Upper lobe of right lung (tissue), 1 donor: ENCODE data around the gene PACS2. TPM values are rescaled to one million over a fixed set of nuclear protein-coding genes. Genes with fewer than 3 reads are reported as not detected.
A peak's percentile ranks its signal among the peaks of the same experiment; 100 is the strongest.

Source experiments
- ATAC-seq: fragments of 200-7000 bp; cut with Tn5 transposase; one replicate; pipeline ENCODE4 v1.9.1; 2020; ENCODE audit warnings: mild to moderate bottlenecking, moderate library complexity
- DNase-seq: peaks from one replicate; pipeline ENCODE4 v3.0.0-alpha.2; 2020
- H3K27ac ChIP-seq: fragments of 200-600 bp; one replicate; pipeline ENCODE4 v1.8.0; 2022
- H3K27me3 ChIP-seq: fragments of 200-600 bp; one replicate; pipeline ENCODE4 v1.8.0; 2022; ENCODE audit warnings: mild to moderate bottlenecking
- H3K36me3 ChIP-seq: fragments of 200-600 bp; one replicate; pipeline ENCODE4 v1.8.0; 2022
- H3K4me1 ChIP-seq: fragments of 200-600 bp; one replicate; pipeline ENCODE4 v1.8.0; 2022
- H3K4me3 ChIP-seq: fragments of 200-600 bp; one replicate; pipeline ENCODE4 v1.8.0; 2022; ENCODE audit warnings: mild to moderate bottlenecking
- H3K9me3 ChIP-seq: fragments of 200-600 bp; one replicate; pipeline ENCODE4 v1.8.0; 2022
- CTCF ChIP-seq: fragments of 200-600 bp; IDR thresholded peaks from one replicate; pipeline ENCODE4 v1.8.0; 2022; ENCODE audit warnings: antibody characterized with exemption
- intact Hi-C: fragments of 100-400 bp; cut with DNase I; formaldehyde crosslinking; loops from one replicate; pipeline ENCODE4 v1.11.0; 2022
- total RNA-seq: library from RNA; stranded (reverse); fragmentation: NEBNext Ultra II Directional; extraction: Animal tissue kit (Norgen Biotek cat#: 25700); gene quantifications from one replicate; pipeline ENCODE4 v1.2.1, GENCODE V29; 2021
- donor health status: DM: no; HTN: yes; CAD: no; lungs with severe emphysema.

Gene PACS2
- total RNA-seq, 1 donor from 2014 or later, result 86.6 TPM

DNA sequence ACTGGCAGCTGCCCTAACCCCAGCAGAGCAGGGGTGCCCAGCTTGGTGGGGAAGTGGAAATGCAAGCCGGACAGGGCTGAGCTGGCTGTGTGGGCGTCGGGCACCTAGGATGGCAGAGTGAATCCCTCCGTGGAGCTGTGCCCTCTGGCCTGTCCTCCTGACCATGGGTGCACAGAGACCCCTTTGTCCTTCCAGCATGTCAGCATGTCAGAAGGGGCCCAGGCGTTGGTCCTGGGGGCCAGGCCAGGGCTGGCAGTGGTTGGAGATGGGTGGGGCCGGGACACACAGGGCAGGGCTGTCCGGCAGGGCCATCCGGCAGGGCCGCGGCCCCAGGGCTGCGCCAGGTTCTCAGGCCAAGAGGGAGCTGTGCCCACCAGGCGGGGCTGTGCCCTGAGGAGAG lies 75.0 kb downstream of the PACS2 start:
- peaks cover 22% of the 10 kb centered on the region for H3K36me3 ChIP-seq
- H3K9me3 ChIP-seq, result no peaks in the 10 kb centered on the region
- peaks cover 19% of the 10 kb centered on the region for H3K4me1 ChIP-seq
- ATAC-seq (peak; percentile 37), DNase-seq (no peak)
- no peak overlapping the region for H3K4me3 ChIP-seq
- TF ChIP-seq CTCF, result no peak
- H3K27ac ChIP-seq, result peak overlapping the region; percentile 42
- intact Hi-C loops, result no loop called here
- no peaks in the 10 kb centered on the region for H3K27me3 ChIP-seq

DNA sequence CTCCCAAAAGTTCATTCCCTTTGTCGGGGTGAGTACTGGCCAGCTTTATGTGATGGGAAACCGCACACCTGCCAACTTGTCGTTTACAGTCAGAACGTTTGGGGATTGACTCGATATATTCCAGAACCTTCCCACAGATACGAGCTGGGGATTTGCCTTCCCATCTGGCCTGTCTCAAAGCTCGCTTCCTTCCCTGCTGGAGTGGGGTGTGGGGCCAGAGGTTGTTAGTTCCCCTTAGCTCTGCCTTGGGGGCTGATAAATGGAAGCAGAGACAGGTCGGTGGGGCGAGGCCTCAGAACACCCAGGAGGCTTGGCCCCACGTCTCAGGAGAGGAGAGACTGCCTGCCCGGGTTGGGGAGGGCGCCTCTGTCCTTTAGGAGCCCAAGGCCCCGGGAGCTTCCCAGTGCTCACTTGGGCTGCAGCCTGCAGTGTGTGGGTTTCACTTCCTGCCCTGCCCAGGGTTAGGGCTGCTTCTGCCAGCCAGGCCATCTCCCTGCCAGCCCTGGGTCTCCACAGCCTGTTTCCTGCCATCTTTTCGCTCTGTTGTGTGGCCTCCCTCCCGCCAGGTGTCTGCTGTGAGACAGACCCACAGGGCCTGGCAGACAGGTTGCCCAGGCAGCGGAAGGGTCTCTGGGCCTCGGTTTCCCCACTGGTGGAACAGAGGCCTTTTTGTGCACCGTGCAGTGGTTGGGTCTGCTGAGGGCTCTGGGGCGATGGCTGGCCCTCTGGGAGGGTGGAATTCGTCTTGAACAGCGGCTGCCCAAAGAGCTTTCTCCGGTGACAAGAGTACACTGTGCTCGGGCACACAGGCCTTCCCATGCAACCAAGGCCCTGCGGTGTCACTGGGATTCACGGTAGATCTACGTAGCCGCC lies 75.7 kb downstream of the PACS2 start:
- no peak for DNase-seq
- peak; percentile 59 for ATAC-seq
- H3K4me1 ChIP-seq, result peaks cover 19% of the 10 kb centered on the region
- no peaks in the 10 kb centered on the region for H3K27me3 ChIP-seq
- H3K27ac ChIP-seq, result peak overlapping the region; percentile 42
- TF ChIP-seq CTCF, result no peak
- peaks cover 15% of the 10 kb centered on the region for H3K36me3 ChIP-seq
- intact Hi-C loops, result loop anchor here (10.0 kb wide), 1 partner anchor 105 kb away; the partner anchor contains the start of gene TEDC1
- H3K9me3 ChIP-seq, result no peaks in the 10 kb centered on the region
- H3K4me3 ChIP-seq, result no peak overlapping the region

GRCh38 chr14:105390849-105391500 lies 76.4 kb downstream of the PACS2 start:
- Histone ChIP-seq H3K27me3 (no peaks in the 10 kb centered on the region), H3K36me3 (peaks cover 11% of the 10 kb centered on the region), H3K4me1 (peaks cover 19% of the 10 kb centered on the region), H3K9me3 (no peaks in the 10 kb centered on the region), H3K27ac (no peak overlapping the region), H3K4me3 (no peak overlapping the region)
- DNase-seq, result no peak
- no peak for TF ChIP-seq CTCF
- intact Hi-C loops, result loop anchor here (10.0 kb wide), 1 partner anchor 104 kb away; the partner anchor contains the start of gene TEDC1
- no peak for ATAC-seq

- no peak for TF ChIP-seq CTCF
- Histone ChIP-seq H3K27me3 (no peaks in the 10 kb centered on the region), H3K9me3 (no peaks in the 10 kb centered on the region), H3K4me3 (no peak overlapping the region), H3K4me1 (peaks cover 19% of the 10 kb centered on the region), H3K36me3 (peaks cover 6% of the 10 kb centered on the region), H3K27ac (no peak overlapping the region)
- no peak for DNase-seq
- no peak for ATAC-seq
- intact Hi-C loops, result loop anchor here (10.0 kb wide), 1 partner anchor 103 kb away; the partner anchor contains the start of gene TEDC1
These were observed 77.0 kb downstream of the PACS2 start for GRCh38 chr14:105391541-105391940.

DNA sequence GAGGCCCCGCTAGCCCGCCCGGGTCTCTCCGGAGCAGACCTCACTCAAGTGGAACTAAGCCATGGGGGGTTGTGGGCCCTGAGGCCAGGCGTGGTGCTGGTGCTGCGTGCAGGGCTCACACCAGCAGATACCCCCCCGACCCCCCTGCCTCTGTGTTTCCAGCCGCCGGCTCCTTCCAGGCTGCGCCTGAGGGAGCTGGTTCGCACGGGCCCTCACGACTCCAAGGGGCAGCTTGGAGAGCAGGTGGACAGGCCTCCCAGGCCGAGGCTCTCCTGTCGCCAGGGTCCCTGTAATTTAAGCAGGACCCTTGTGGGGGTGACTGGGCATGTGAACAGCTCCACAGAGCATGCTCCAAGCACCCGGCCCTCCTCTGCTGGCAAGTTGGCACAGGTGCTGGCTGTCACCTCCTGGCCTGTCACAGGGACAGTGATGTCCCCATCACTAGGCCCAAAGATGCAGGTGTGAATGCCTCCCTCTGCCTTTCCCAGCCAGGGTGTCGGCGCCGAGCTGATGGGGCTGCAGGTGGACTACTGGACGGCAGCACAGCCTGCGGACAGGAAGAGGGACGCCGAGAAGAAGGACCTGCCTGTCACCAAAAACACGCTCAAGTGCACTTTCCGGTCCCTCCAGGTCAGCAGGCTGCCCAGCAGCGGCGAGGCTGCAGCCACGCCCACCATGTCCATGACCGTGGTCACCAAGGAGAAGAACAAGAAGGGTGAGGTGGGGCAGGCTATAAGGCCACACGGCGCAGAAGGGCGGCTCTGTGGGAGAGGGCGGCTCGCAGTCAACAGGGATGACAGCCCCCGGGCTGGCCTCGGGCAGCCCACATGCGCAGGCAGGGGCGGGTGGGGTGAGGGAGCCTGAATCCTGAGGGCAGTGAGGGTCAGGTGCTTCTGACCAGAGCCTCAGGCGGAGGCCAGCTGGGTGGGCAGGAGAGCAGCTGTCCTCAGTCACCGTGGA lies 77.9 kb downstream of the PACS2 start:
- Histone ChIP-seq H3K27me3 (no peaks in the 10 kb centered on the region), H3K27ac (no peak overlapping the region), H3K4me1 (peaks cover 19% of the 10 kb centered on the region), H3K36me3 (no peaks in the 10 kb centered on the region), H3K9me3 (no peaks in the 10 kb centered on the region), H3K4me3 (no peak overlapping the region)
- TF ChIP-seq CTCF, result no peak
- intact Hi-C loops, result loop anchor here (10.0 kb wide), 1 partner anchor 102 kb away; the partner anchor contains the start of gene TEDC1
- DNase-seq (no peak), ATAC-seq (no peak)
